NCI-H2081 (cell line): ENCODE measurements around the gene UBR4.
A peak's percentile ranks its signal among the peaks of the same experiment; 100 is the strongest.
"Not testable (repeated sequence)": the region's sequence is repeated elsewhere in the genome, so short reads cannot be mapped to it uniquely, and the experiment has no call there.

Experiments
- DNase-seq, 2 experiments: peaks; one replicate each; lab custom pipeline; 2025; lab: John Stamatoyannopoulos, UW

UBR4 gene

DNA sequence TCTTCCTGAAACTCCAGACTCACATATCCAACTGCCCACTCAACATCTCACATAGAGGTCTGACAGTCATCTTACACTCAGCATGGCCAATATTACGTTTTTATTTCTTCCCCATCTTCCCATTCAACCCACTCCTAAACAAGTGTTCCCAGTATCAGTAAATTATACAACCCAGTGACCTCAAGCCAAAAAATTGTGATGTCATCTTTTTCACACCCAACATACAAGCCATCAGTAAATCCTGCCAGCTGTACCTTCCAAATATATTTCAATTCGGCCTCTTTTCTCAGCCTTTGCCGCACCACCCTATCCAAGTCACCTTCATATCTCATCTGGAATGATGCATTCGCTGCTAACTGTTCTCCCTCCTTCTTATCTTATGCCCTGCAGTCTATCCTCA lies 19.6 kb downstream of the UBR4 start:
- DNase-seq: no peak

DNA sequence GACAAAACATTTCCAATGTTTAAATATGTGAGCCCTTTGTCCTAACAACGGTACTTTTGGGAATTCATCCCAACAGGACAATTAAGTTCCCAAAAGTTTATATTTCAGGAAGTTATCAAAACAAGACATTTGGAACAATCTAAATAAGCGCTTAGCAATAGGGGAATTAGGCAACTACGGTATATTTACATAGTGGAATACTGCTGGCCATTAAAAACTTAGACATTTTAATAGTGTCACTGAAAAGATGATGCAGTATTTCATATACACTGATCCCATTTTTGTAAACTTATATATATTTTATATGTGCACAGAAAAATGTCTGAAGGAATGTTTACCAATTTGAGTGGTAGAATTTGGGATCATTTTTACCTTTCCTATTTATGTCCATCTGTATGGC lies 20.8 kb downstream of the UBR4 start:
- no peak for DNase-seq

DNA sequence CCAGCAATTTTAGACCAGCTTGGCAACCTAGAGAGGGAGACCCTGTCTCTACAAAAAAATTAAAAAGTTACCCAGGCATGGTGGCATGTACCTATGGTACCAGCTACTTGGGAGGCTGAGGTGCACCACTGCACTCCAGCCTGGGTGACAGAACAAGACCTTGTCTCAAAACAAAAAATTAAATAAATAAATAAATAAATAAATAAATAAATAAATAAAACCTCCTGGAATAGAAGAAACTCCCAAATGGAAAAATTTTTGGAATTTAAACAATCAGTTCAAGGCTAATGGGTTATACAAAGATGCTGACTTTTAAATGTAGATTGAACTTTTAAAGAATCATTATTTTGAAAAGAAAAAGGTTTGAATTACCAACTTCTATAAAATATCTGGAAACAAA lies 22.2 kb downstream of the UBR4 start:
- no peak for DNase-seq

DNA sequence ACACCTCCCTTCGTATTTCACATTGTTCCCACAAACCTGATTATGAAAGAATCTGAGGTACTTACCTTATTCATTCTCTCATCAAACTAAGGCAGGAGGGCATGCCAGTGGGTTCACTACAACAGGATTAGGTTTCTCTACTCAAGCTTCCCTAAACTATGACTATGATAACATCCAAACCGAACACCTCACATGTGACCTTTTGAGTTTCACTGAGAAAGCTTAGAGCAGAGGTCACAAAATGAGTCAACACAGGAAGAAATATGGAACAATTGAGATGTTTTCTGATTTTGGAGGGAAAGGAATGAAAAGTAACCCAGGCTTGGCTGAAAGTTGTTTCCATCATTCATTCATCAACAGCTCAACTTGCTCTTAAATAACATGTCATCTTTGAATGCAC lies 24.1 kb downstream of the UBR4 start:
- DNase-seq: no peak

DNA sequence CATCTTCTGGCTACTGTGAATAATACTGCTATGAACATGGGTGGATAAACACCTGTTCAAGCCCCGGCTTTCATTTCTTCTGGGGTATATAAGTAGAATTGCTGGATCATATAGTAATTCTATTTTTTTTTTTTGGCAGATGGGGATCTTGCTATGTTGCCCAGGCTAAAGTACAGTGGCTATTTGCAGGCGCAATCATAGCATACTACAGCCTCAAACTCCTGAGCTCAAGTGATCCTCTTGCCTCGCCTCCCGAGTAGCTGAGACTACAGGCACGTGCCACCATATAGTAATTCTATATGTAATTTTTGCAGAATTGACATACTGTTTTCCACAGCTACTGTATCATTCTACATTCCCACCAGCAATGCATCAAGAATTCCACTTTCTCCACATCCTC lies 27.8 kb downstream of the UBR4 start:
- no peak for DNase-seq

DNA sequence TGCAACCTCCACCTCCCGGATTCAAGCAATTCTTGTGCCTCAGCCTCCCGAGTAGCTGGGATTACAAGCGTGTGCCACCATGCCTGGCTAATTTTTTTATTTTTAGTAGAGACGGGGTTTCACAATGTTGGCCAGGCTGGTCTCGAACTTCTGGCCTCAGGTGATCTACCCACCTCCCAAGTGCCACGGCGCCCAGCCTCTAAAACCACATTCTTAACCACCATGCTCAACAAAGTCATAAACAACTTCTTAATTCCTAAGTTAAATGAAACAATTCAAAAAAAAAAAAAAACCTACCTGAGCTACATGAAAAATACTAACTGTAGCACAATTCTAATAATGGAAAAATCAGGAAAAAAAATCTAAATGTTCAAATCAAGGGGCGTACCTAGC lies 29.8 kb downstream of the UBR4 start:
- not testable (repeated sequence) for DNase-seq

DNA sequence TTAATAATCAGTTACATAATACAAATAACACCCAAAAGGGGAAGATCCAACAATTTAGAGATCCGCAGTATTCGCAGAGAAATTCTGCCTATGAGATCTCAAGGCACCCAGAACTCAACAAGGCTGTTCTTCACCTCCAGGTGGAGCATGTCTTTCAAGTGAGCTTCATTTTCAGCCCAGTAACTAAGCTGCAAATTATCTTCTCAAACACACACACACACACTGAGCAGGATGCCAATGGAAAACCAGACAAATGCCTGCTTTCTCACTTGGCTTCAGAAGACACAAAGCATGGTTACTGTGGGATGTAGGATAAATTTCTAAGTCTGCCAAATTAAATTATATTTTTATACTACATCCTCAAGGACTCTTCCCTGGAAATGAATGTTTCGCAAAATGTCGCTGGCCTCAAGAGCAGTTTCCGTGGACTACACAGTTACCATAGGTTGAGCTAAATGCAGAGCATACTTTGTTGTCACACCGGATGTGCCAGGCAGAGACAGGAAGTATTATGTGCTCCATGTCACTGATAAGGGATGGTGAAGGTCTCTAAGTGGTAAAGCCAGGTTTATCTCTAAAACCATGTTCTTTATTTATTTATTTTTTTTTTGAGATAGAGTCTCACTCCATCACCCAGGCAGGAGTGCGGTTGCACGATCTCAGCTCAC lies 30.3 kb downstream of the UBR4 start:
- no peak for DNase-seq

DNA sequence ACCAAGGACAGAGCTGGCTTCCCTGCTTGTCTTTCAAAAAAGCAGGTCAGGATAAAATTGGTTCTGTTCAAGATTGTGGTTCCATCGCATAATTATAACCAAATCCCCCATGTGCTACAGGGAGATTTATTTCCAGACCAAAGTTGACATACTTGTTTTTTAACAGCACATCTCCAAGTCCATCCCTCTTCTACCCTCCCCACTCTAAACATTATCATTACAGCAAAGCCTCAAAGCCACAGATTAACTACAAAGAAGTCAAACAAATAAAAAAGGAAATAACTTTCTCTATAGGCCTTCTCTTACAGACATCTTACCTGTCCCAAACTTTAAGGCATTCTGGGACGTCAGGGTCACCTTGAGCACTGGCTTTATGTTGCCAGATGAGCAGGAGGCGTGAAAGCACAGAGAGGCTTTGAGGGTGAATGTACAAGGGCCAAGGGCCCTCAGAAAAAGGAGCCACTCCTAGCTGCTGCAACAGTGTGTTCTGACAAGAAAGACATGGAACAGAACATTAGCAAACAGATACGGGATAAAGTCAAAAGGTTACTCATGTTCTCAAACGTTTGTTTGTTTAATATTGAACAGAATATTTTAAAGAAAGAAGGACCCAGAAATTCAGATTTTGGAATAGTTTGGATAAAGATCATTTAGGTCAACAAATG lies 31.2 kb downstream of the UBR4 start:
- DNase-seq: no peak

DNA sequence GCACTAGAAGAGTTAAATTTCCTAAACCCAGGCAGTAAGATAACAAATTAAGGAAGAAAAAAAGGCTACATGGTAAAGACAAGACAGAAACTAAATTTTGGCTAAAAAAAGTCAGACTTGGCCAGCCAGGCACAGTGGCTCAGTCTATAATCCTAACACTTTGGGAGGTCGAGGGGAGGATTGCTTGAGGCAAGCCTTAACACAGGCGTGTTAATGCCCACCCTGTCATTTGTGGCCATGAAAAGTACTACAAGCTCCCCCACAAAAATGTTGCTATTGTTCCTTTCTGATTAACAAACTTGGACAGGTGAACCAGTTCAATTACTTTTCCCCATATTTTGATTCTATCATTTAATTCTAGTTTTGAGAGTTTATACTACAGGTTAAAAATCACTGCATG lies 32.3 kb downstream of the UBR4 start:
- no peak for DNase-seq

DNA sequence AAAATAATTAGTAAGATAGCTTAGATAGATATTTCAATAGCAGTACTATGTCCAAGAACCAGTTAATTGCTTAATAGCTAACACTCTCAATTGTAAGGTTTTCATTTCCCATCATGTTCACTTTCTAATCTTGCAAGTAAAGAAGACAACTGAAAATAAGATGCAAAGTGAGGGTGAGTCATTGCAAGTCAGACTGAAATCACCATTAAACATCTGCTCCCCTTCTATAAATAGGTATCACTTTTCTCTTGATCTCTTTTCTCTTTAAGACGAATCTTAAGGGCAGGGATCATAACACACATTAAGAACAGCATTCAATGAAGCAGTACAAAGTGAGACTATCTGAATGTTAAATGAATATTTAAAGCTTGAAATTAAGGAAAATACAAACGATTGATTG lies 40.4 kb downstream of the UBR4 start:
- no peak for DNase-seq

DNA sequence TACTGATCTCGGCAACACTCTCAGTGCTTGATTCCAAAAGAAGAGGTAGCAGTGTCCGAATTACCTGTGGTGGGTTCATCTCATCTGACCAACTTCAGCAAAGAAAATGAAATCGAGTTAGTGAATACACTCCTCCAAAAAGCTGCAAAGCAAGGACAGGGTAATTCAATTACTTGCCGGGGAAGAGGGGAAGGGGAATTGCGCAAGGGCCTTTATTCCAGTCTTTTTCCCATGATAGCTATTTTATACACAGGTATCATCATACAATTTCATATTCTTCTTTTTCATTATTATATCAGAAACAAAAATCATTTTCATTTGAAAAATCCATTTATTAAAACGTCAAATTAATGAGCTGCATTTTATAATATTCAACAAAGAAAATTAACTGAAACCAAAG lies 42.9 kb downstream of the UBR4 start:
- DNase-seq: no peak

DNA sequence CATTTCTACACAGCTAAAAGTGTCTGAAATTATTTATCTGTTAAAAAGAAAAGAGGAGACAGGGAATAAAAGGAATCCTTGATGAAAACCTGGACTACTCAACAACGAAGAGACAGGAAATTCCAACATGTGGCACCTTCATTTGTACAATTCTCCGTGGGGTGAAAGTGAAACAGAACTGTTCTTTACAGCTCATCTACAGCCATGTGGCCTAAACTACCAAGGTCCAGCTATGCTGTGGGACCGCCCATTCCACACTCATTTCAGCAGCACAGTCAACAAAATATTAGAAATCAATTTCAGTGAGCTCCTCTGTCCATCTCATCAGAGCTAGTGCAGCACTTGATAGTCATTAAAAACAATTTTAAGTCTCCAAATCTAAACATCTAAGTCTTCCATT lies 44.0 kb downstream of the UBR4 start:
- no peak for DNase-seq

DNA sequence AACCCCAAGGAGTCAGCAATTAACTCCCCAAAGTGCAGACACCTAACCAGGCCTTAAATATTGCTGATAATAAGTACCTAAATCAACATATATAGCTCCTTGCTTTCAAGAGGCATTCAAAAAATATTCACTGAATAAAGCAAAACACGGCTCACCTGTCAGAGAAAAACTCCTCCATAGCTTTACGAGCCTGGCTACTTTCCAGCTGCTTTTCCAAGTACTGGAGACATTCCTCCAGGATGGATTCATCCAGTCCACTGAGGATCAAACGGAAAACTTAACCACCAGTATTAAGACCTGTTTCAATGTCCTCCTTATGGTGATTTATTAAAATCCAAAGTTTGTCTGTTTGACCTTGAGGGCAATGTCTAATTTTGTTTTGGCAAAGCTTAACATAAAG lies 44.6 kb downstream of the UBR4 start:
- no peak for DNase-seq

DNA sequence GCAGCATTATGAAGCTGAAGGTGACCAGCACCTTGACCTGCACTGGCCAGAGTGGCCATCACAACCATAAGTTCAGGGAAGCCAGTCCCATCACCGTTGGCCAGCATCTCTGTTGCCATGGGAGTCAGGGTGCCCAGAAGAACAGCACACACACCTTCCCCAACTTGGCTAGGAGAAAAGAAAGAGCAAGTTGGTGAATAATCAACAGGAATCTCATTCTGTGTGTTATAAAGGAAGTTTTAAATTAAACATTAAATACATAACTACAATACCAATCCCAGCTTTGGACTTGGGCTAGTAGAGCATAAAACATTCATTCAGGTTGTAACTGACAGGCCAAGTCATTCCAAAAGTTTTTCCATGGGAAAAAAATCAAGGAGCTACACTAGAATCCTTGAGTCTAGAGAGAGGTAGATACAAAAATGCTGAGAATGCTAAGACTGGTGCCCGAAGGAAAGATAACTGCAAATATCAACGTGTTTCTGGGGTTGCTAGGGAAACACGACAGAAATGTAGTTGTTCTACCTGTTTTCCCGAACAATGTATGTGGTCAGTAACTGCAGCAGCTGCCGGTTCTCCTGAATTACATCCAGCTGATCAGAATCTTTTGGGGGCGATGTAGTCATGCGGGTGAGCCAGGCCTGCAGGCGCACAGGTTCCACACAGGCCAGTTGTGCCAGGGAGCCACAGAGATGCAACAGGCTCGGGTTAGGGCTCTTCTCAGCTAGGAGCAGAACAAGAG lies 45.6 kb downstream of the UBR4 start:
- no peak for DNase-seq

DNA sequence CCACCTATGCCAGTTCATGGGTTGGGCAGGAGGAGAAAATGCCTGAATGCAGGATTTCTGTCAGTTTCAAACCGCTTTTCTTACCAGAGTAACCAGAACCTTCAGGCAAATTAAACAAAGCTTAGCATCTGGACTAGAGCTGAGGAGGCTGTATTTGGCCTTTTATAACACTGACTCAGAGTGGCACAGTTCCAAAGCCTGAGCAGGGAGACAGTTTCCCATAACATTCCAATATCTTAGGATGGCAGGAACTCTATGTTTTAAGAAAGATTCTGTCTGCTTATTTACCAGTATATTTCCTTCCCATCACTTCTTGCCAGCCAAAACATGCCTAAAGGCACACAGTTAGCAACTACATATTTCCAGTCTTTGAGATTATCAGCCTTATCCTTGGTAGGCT lies 46.8 kb downstream of the UBR4 start:
- no peak for DNase-seq

DNA sequence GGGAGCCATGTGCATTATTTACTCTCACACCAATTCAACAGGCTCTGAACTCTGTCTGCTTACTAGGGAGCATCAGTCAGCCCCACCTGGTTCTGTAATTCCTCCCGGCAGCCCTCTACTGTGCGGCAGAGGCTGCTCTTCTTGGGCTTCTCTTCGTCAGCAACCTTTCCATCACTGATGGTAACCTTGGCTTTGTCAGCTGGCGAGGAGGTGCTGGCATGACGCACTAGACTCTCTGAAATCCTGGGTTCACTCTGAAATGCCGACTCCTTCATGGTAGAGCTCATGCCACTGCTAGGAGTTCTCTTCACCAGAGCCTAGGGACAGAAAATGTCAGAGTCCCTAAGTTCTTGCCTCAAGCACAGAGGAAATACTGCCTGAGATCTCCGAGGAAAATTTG lies 49.2 kb downstream of the UBR4 start:
- DNase-seq: no peak

DNA sequence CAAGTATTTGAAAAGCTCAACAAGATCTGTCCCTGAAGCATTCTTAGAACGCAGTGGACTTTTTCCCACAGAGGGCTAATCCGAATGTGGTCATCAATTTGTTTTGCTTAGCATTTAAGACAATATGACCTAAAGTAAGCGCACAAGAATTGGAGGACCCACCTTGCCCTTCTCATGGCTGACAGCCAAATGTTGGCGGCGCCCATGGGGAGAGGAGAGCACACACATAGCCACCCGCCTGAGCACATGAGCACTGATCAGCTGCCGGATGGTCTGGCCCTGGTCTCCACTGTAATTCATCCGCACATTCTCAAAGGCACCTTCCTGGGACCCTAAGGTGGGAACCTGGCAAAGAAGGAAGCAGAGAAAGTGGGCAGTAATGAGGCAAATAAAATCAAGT lies 52.4 kb downstream of the UBR4 start:
- no peak for DNase-seq

DNA sequence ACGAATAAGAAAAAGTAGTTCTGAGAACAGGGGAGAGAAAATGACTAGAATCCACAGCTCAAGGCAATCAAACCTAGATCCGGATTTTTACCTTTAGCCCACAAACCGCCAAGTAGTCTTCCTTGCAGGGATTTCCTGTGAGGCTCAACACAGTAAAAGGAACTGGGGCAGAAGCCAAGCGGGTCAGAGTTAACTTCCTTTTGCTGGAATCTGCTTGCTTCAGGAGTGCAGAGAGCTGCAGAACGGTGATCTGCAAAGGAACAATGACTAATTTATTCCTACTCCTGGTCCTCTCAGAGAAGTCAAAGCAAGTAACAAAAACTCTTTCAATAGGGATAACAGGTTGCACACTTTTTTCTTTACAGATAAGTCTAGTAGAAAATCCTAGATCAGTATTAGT lies 53.4 kb downstream of the UBR4 start:
- DNase-seq: no peak

DNA sequence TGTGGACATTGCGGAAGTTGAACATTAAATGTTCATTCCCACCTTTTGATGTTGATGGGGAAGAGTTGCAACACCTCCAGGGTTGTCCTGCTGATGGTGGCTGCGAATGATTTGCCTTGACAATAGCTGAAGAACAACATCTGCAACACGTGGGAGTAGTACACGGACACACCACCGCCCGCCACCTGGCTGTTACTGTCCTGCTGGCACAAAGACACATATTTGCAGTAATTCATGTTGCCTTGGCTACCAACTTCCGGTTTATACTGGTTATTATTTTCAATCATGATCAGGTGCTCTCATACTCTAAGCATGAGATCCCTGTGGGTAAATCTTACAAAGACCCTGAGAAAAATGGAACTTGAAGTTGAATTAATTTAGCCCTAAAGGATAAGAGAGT lies 55.2 kb downstream of the UBR4 start:
- DNase-seq: peak; percentile 65 to 84

DNA sequence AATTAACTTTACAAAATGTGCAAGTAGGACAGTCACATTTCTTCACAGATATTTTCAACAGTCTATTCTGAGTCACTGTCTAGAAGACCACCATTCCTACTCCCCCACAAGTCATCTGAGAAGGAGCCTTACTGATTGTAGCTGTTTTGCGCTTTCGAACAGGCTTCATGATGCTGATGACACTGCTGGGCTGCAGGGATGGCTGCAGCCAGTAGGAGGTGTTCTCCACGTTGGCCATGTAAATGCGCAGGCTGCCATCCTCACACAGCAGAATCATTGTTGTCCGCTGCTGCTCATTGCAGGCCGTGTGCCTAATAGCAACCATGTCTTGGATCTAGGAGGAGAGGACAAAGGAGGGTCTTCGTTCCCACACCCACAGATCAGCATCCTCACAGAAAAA lies 56.9 kb downstream of the UBR4 start:
- no peak for DNase-seq

DNA sequence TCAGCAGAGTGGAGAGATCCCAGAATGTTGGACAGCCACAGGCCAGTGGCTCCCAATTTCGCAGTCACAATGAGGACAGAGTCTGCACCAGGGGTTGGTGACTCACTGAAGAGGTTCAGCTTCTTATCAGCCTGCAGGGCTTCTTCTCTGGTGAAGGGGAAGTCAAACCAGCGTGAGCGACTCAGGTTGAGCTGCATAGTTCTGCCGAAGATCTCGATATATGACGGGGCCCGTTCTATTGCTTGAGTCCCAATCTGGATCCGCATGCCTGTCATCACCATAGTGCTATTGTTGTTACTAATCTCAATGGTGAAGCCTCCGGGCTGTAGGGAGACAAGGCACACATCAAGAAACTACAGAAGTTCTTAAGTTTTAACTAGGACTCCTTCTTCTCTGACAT lies 58.5 kb downstream of the UBR4 start:
- no peak for DNase-seq

DNA sequence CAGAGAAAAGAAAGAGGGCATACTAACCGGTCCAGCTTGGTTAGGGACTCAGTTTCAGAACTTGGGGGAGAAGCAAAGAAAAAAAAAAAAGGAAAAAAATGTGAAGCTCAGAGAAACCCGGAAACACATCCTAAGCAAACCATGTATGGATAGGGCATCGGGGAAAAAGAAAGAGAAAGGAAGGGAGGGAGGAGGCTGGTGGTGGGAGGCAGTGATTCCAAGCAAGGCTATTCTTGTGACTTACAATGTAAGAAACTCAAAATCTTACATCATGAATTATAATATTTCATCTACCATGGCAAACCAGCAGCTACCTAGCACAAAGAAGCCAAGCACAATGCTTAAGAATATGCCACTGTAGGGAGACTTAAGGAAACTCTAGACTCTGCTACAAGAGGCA lies 60.3 kb downstream of the UBR4 start:
- no peak for DNase-seq

DNA sequence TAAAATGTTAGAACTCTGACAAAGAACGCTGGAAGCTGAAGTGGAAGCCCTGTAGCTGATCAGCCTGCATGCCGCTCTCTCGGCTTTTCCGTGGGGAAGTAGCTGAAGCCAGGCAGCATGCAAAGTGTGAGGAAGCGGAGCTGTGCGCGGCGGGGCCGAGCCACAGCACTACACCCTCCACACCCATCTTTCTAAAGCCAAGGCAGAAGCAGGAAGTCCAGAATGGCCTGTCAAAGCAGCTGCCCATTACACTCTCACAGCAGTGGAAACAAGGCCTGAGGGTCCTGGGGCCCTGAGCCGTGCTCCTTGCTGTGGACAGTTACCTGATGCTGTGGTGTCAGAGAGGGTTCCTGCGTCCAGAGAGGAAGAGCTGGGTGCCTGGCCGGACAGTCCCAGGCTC lies 69.6 kb downstream of the UBR4 start:
- no peak for DNase-seq

DNA sequence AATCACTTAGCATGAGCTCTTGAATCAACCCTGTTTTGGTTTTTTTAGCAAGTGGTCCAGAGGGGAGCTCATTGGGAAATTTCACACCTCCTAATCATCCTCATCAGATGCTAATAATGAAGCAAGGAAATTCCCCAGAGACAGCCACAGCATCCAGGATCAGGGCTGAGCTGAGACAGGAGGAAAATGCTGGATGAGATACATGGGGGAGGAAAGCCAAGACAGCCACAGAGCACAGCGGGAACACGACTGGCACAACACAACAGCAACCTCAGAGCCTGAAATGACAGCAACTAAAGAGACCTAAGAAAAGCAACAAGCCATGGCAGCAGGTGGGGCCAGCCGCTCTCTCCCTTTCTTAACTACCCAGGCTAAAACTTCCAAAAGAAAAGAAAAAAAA lies 70.4 kb downstream of the UBR4 start:
- DNase-seq: no peak
